ENCODE results near the gene PREB.

DNA sequence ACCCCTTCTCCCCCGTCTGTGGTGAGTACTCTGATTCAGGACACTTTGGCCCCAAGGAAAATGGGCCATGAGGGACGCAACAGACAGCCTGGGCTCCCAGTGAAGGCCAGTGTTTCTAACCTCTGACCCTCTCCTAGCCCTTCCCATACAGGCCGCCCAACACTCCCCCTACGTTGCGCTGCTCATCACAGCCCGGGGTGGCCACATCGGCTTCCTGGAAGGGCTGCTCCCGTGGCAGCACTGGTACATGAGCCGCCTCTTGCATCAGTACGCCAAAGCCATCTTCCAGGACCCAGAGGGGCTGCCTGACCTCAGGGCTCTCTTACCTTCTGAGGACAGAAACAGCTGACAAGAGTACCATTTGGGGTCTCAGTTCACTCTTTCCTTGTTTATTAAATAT is 4.0 kb downstream of the PREB start:
- TF ChIP-seq, protein P1, sequence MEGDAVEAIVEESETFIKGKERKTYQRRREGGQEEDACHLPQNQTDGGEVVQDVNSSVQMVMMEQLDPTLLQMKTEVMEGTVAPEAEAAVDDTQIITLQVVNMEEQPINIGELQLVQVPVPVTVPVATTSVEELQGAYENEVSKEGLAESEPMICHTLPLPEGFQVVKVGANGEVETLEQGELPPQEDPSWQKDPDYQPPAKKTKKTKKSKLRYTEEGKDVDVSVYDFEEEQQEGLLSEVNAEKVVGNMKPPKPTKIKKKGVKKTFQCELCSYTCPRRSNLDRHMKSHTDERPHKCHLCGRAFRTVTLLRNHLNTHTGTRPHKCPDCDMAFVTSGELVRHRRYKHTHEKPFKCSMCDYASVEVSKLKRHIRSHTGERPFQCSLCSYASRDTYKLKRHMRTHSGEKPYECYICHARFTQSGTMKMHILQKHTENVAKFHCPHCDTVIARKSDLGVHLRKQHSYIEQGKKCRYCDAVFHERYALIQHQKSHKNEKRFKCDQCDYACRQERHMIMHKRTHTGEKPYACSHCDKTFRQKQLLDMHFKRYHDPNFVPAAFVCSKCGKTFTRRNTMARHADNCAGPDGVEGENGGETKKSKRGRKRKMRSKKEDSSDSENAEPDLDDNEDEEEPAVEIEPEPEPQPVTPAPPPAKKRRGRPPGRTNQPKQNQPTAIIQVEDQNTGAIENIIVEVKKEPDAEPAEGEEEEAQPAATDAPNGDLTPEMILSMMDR (IDR thresholded peaks at IDR 0.05): no peak
- TF ChIP-seq EP300 (IDR thresholded peaks at IDR 0.05): no peak
- TF ChIP-seq POLR2A (IDR thresholded peaks at IDR 0.05): no peak

All from stomach (tissue), 4 donors.